HG02588 (cell line): ENCODE data around the gene ATP2B2.

Source experiments
- ATAC-seq: cut with Tn5 transposase; IDR thresholded peaks from one replicate; pipeline ENCODE4 v1.9.1; 2021; ENCODE audit warnings: mild to moderate bottlenecking, moderate library complexity; ENCODE audit not compliant: unreplicated experiment

ATP2B2 gene

DNA sequence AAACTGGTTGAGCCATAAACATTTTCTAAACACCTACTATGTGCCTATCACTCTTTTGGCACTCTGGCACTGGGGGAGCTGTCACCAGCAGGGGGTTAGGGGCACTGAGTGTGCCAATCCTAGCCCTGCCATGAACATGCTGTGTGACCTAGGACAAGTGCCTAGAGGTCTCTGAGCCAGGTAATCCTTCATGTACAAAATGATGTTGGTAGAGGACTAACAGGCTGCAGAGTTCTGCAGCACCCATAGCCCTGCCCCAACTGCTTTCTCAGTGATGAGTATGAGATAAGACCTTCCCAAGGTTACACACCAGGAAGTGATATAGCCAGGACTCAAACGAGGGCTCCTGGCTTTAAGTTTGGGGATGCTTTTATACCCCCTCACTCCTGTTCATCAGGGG is 99.6 kb downstream of the ATP2B2 start:
- no peak for ATAC-seq

DNA sequence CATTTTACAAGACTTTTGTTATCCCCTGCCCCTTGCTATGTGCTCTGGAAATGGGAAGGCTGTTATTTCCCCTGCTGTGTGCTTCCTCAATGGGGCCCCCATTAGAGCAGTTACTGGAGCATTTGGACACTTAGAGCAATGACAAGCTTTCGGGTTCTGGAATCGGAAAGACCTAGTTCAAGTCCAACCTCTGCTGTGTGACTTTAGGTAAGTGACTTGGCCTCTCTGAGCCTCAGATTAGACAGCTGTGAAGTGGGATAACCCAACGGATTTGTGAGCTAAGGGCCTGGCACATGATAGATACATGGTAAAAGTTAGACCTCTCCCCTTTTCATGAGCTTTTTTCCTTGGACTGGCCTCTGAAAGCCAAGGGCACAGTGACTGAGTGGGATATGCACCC is 100.5 kb downstream of the ATP2B2 start:
- ATAC-seq, result no peak

DNA sequence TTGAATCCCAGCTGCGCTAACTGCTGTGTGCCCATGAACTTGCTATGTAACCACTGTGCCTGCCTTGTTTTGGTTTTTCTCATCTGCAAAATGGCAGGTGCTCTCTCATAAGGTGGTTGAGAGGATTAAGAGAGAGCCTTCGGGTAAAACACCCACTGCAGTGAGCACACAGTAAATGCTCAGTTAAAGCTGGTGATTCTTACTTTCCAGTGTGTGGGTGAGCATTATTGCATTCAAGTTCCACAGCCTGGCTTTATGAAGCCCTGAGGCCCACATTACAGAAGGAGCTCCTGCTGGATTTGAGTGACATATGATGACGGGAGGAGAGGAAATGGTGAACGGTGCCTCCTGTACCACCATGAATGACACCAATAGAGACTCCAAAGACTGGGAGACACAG is 101.0 kb downstream of the ATP2B2 start:
- ATAC-seq, result no peak

DNA sequence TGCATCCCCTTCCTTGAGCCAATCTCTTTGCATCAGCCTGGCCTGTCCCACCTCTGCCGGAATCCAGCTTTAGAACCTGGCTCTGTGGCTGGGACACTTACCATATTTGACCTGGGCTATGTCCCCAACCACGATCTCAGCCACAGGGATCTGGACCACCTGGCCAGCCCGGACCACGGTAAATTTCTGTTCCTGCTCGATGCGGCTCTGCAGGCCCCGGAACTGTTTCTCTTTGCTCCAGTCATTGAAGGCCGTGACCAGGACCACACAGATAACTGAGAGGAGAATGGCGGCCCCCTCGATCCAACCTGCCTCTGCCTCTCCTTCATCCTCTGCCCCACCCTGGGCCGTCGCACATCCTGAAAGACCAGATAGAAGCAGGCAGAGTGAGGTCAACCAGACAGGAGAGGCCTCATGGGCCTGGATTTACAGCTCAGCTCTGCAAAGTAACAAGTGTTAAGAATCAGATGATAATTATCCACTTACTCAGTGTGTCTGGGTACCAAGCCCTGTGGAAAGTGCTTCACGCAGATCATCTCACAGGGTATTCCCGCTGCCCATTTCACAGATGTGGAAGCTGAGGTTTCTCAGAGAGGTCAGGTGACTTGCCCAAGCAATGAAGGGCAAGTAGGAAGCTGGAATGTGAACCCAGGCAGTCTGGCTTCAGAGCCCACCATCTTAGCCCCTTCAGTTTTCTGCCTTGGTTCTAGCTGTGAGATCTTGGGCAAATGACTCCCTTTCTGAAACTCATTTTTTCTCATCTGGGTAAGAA is 103.2 kb downstream of the ATP2B2 start:
- no peak for ATAC-seq

DNA sequence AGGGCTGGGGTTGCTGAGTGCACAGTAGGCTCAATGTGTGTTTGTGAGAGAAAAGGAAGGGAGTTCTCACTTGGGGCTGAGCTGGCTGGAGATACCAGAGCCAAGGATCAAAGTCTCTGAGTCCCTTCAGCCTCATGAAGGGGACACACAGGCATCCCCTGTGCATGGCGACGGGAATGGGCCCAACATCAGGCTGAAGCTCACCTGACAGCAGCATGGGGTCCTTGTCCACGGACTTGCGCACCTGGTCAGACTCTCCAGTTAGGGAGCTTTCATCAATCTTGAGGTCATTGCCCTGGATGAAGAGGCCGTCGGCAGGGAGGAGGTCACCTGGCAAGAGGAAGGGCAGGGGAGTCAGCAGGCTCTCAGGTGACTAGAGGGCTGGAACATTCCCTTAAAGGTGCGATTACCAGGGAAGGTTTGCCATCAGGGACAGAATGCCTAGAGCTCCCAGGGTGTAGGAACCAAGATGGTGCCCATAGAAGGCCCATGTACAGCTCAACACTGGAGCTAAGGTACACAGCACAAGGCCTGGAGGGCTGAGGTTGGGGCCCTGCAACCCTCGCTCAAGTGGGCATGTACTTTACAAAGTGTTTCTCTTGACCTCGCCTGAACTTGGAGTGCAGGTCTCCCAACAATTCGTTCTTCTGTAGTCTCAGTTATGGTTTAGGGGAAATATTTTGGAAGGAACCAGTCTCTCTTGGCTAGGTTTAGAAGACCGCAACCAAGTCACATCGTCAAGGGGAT is 104.5 kb downstream of the ATP2B2 start:
- ATAC-seq, result no peak

DNA sequence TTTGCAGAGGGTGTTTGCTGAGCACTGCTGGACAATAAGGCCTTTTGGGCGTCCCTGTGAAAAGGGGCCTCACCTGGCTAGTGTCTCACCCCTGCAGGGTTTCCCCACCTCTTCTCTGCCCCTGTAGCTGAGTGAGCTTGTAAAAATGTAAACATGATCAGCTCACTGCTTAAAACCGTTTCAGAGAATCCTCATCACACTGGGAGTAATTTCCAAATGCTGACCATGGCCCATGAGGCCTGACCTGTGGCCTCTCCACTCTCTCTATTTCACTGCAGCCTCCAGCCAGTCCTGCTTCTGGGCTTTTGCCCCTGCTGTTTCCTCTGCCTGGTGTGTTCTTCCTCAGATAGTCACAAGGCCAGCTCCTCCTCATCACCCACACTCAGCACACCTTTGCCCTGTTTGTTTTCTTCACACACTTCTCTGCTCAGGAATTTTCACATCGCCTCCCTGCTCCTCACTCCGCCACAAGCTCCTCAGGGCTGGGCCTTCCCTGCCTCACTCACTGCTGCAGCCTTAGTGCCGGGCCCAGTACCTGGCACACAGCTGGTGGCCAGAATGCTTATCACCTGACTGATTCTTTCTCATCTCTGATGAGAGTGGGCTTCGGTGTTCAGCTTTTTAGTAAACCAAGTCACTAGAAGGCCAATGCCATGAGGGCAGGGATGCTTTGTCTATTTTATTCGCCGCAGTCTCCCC is 105.2 kb downstream of the ATP2B2 start:
- no peak for ATAC-seq

DNA sequence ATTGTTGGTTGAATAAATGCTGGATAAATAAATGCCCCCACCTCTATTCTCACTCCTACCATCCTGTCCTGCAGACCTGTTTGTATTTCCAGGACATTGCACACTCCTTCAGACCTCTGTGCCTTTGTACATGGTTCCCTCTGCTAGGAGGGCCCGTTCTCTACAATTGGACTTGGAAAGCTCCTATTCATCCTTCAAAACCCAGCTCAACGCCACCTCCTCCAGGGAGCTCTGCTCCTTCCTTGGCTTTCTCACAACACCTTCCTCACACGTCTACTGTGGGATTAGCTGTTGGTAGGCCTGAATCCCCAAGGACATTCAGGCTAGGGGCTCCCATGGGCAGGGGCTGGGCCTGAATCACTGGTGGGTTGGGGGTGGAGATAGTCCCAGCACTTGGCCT is 105.8 kb downstream of the ATP2B2 start:
- ATAC-seq, result no peak

DNA sequence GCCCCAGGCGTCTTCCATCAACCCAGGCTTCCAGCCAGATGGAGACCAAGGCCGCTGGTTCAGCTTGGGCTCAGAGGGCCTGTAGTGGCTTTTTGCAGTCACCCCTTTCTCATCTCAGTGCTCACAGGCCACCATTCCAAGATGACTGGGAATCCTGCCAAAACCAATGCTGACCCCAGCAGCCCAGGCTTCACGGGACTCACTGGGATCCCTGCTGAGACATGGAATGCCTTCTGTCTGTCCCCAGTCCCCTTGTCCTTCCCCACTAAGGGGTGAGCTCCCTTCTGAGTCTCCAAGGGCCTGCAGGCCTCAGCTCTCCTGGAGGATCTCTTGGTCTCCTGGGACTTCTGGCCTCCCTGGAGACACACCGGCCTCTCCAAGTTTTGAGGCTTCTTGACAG is 107.0 kb downstream of the ATP2B2 start:
- ATAC-seq, result no peak

DNA sequence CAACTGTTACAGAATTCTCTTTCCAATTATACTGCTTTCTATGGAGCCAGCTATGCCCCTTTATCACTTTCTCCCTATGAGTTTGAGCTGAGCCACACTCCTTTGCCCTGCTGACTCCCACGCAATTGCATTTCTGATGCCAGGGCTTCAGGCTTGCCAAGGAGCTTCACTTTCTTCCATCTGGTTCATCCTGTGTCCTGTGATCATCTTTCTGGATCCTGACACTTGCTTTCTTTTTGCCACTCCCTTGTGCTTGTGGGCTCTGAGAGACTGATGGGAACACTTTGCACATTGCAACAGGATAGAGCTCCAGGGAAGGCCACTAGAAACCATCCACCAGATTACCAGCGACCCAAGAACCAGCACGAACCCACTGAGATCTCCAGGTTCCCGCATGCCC is 107.5 kb downstream of the ATP2B2 start:
- no peak for ATAC-seq

DNA sequence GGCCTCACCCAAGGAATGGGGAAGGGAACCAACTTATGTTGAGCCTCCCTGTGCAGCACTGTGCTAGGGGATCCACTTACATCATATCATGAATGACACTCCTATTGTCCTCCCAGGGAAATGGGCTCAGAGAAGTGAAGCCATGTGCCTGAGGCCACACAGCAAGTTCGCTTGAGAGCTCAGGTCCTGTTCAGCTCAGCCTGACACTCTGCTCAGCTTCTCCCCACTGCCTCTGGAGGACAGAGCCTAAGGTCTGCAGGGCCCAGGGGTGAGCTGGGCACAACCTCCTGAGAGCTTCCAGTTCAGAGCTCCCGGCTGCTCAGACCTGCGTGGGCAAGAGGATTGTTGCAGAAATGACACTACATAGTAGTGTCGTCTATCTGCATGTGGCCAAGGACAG is 108.5 kb downstream of the ATP2B2 start:
- ATAC-seq, result no peak

DNA sequence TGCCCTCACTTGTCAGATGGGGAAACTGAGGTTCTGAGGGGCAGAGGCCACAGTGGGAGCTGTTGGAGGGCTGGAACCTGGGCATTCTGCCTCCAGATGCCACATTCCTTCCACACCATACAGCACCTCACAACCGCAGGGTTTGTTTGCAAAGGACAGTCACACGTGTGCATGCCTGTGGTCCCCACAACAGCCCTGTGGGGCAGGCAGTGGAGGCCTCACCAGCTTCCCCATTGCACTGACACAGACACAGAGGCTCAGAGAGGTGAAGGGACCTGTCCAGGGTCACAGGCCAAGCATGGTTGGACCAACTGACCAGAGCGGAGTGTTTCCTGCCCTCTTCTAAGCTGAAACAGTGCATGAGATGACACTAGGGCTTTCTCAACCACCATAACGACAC is 109.3 kb downstream of the ATP2B2 start:
- no peak for ATAC-seq

DNA sequence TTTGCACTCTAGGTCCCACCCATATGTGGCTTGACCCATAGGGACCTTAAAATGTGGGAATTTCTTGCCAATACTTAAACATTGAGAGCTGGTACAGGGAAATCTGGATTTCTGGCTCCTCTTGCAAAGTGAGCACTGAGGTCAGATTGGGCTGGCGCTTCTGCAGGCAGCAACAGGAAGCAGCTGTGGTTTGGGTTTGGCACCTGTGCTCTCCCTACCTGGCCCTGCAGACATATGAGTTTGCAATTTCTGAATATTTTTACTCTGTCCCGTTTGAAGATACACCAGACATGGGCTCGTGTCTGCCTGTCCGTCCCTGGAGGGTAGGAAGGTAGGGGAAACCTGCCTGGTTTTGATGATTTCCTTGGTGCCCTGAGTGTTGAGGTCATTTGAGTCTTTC is 109.7 kb downstream of the ATP2B2 start:
- no peak for ATAC-seq

DNA sequence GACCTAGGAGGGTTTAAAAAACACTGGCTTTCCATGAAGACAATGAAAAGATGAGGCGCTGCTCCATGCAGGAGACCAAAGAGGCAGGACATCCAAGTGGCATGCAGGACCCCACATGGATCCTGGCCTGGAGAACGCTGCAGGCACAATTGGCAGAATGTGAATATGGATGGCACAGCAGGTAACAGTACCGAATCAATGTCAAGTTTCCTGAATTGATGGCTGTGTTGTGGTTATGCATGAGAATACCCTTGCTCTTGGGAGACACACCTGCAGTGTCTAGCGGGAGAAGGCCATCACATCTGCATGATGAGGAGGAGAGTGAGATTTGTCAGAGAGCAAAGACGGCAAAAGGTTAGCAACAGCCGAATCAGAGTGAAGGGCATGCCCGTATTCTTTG is 110.2 kb downstream of the ATP2B2 start:
- no peak for ATAC-seq

DNA sequence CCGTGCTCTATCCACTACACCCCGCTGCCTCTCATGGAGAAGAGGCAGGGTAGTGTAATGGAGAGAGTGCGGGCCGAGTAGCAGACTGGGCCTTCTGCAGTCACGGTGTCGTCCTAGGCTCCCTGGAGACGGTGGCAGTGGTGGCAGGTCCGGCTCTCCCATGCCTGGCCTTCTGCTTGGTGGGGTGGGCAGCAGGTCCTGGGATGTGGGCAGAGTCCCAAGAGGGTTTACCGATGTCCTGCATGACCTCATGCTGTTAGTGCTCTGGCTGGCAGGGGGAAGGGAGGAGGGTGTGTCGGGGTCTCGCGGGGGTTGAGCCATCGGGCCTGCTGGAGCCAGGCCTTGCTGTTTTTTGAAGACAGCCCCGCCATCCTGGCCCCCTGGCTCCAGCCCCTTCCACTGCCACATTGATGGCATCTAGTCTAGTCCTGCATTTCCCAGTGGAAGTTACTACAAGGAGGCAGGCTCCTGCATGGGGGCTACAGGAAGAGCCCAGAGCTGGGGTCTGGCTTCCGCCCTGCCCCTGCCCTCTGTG is 110.8 kb downstream of the ATP2B2 start:
- no peak for ATAC-seq

DNA sequence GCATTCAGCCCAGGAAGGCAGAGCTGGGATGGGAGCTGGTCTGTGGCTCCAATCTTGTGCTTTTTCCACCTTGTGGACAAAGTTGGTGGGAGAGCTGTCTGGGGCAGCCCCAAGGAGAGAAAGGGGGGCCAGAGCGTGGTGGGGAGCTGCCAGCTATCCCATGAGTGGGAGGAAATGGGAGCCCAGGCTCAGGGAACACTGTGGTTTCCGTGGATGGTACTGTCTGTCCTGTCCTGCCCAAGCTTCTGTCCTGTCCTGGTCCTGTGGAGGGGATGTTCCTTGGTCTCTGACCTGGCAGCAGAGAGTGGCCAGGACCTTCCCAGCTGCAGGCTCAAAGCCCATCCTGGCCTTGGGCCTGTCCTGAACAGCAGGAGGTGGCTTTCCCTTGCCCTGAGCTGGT is 111.9 kb downstream of the ATP2B2 start:
- no peak for ATAC-seq

DNA sequence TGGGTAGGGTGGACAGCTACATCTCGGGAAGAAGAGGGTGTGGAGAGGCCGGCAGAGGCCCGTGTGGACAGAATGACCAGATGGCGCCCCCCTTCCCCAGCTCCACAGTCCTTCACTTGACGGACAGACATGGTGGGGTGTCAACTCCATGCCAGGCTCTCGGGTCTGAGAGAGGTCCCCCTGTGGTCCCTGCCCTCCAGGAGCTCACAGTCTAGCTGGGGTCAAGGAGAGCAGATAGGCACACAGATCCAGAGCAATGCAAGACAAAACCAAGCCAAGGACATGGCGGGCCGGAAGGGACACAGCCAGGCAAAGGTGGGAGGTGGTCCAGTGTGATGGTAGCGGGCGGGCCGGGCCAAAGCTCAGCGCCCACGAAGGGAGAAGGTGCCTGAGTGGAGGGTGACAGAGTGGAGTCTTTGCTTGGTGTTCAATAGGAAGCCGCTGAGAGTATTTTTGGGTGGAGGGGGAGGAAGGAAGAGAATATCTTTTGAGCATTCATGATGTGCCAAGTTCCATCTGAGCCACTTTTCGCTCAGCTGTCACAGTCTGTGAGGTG is 112.4 kb downstream of the ATP2B2 start:
- no peak for ATAC-seq

DNA sequence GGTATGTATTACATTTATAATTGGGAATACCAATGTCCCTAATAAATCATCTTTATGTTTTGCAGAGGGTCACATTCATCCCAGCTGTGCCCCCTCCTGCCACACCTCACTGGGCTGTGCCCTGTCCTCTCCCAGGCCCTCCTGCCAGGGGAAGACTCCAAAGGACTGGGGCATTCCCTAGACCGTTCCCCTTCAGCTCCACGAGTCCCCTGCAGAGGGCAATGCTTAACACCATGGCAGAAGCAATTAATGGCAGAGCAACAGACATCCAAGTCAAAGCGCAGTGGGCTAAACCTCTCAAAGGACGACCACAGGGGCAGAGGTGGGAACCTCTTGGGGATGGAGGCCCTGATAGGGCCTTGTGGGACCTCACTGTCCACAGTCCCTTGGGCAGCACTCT is 113.1 kb downstream of the ATP2B2 start:
- no peak for ATAC-seq

DNA sequence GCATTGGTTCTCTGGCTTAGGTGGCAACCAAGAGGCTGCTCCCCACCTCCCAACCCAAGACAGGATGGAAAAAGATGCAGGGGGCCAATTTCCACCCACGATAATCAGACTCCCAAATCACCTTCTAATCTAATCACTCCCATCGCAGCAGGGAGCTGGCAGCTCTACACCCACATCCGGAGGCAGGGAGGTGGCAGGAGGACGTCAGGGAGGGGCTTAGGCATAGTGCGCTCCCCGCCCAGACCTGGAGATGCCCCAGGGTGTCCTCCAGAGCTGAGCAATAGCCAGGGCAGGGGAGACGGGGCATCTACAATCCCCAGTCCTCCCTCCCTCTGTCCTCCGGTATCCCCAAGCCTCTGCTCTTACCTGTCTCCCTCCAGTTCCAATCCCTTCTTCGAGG is 114.0 kb downstream of the ATP2B2 start:
- no peak for ATAC-seq

DNA sequence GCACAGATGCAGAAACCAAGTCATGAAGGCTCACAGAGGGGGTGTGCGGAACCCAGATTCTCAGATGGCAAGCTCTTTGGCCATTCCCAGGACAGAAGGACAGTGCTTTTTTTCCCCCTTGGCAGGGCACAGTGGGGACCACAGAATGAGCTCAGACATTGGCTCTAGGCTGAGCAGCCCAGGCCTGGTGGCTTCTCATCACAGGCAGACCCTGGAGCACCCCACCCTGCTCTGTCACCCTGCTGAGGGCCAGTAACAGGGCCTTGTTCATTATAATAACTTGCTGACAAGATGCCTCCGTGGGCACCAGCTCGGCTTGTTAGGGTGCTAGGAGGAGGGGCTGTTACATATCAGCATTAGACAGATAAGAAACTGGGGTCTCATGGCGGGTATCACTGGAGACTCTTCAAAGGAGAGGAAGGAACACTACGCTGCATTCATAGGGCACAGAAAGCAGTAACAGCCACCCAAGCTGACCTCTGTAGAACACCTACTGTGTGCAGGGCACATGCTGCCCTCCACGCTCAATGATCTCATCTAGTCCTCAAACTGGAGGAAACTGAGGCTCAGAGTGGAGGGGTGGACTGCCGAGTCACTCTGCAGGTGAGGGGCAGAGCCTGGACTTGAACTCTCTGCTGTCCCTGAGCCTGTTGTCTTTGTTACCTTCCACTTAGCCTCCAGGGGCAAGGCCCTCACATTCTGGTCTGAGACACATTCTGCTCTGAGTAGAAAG is 114.6 kb downstream of the ATP2B2 start:
- ATAC-seq, result no peak

DNA sequence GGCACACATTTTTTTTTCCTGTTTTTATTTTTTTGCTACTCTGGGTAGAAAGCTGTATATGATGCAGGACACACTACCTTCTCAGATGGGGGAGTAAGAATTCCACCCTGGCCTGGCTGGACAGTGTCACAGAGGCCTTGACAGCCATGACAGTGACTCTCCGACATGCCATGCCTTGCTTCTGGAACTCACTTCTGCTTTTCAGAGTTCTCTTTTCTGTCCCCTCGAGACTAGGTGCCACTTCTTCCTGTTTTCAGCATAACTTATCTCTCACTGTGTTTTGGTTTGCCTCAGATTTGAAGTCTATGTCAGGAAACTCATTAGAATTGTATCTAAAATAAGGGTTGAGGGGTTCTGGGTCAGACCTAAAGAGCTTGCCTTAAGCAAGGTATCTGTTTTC is 115.4 kb downstream of the ATP2B2 start:
- ATAC-seq, result peak; percentile 88

DNA sequence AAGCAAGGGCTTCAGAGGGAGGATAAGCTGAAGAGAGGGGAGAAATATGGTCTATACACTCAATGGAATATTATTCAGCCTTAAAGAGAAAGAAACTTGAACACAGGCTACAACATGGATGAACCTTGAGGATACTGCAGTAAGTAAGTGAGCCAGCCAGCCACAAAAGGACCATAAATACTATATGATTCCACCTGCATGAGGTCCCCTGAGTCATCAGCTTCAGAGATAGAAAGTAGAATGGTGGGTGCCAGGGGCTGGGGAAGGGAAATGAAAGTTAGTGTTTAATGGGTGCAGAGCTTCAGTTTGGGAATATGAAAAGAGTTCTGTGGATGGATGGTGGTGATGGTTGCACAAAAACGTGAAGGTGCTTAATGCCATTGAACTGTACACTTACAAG is 116.0 kb downstream of the ATP2B2 start:
- ATAC-seq, result no peak
